Stimulated activated CD4-positive, alpha-beta T cell treated with anti-CD3 and anti-CD28 coated beads, Interleukin-12 subunit alpha, Interleukin-12 subunit beta, amount 100 ng/mL, for 4 hours (primary cell): ENCODE data around the gene DDX4.
"Not testable (repeated sequence)": the region's sequence is repeated elsewhere in the genome, so short reads cannot be mapped to it uniquely, and the experiment has no call there.

Source experiments
- DNase-seq: peaks from one replicate; pipeline ENCODE4 v3.0.0-alpha.2; 2020

The DDX4 gene

GRCh38 chr5:55731848-55732247 lies 6.0 kb upstream of the DDX4 start:
- no peak for DNase-seq

GRCh38 chr5:55732585-55732984 lies 5.3 kb upstream of the DDX4 start:
- no peak for DNase-seq

- no peak for DNase-seq
Measured at GRCh38 chr5:55734658-55735057, 3.2 kb upstream of the DDX4 start.

- DNase-seq, result no peak
Measured at GRCh38 chr5:55742778-55743177, 4.9 kb downstream of the DDX4 start.

GRCh38 chr5:55747778-55748318 lies 10.0 kb downstream of the DDX4 start:
- DNase-seq, result no peak

- no peak for DNase-seq
Measured at GRCh38 chr5:55749387-55749786, 11.5 kb downstream of the DDX4 start.

GRCh38 chr5:55750063-55750462 lies 12.2 kb downstream of the DDX4 start:
- no peak for DNase-seq

- no peak for DNase-seq
Measured at GRCh38 chr5:55750499-55750898, 12.6 kb downstream of the DDX4 start.

GRCh38 chr5:55758231-55758630 lies 20.4 kb downstream of the DDX4 start:
- DNase-seq, result no peak

- no peak for DNase-seq
Measured at GRCh38 chr5:55758714-55759113, 20.9 kb downstream of the DDX4 start.

- DNase-seq, result not testable (repeated sequence)
Measured at GRCh38 chr5:55761721-55762120, 23.9 kb downstream of the DDX4 start.

- DNase-seq, result no peak
Measured at GRCh38 chr5:55763746-55764420, 26.0 kb downstream of the DDX4 start.

- no peak for DNase-seq
Measured at GRCh38 chr5:55768279-55768678, 30.4 kb downstream of the DDX4 start.

GRCh38 chr5:55771175-55771655 lies 33.4 kb downstream of the DDX4 start:
- DNase-seq, result no peak

GRCh38 chr5:55773057-55773456 lies 35.2 kb downstream of the DDX4 start:
- DNase-seq, result no peak

GRCh38 chr5:55777332-55777731 lies 39.5 kb downstream of the DDX4 start:
- DNase-seq, result no peak

GRCh38 chr5:55800924-55801323 lies 63.1 kb downstream of the DDX4 start:
- no peak for DNase-seq

- not testable (repeated sequence) for DNase-seq
Measured at GRCh38 chr5:55808814-55809213, 71.0 kb downstream of the DDX4 start.

GRCh38 chr5:55815939-55816338 lies 78.1 kb downstream of the DDX4 start:
- not testable (repeated sequence) for DNase-seq

- DNase-seq, result no peak
Measured at GRCh38 chr5:55816342-55816741, 78.5 kb downstream of the DDX4 start.

- DNase-seq, result no peak
Measured at GRCh38 chr5:55817030-55817429, 79.2 kb downstream of the DDX4 start.

- DNase-seq, result no peak
Measured at GRCh38 chr5:55820488-55820887, 82.6 kb downstream of the DDX4 start.

- DNase-seq, result no peak
Measured at GRCh38 chr5:55821731-55822512, 84.1 kb downstream of the DDX4 start.

- no peak for DNase-seq
Measured at GRCh38 chr5:55823151-55823796, 85.4 kb downstream of the DDX4 start.
